Measurements from ENCODE around the gene SFT2D2. TPM values are rescaled to one million over a fixed set of nuclear protein-coding genes. Genes with fewer than 3 reads are reported as not detected.

The SFT2D2 gene
- total and polyA plus RNA-seq, 2 of the 8 experiments (the other 6 are each of a cell fraction or from before 2014, with no cell fraction given) = 9.0 to 29.0 TPM

GRCh38 chr1:168178638-168179437 lies 47.0 kb upstream of the SFT2D2 start, which contains the start of gene TIPRL (continued):
- TF ChIP-seq ATF2 (IDR thresholded peaks at IDR 0.05; ENCODE audit: low read length) (peak; percentile 99), NRF1 (IDR thresholded peaks at IDR 0.05; ENCODE audit: low read depth, low read length) (no peak), TCF12 (IDR thresholded peaks at IDR 0.05; ENCODE audit: low read depth, low read length) (no peak), TAF7 (optimal IDR thresholded peaks at IDR 0.05; ENCODE audit: borderline replicate concordance, low read depth, low read length) (peak; percentile 47), ATF3 (IDR thresholded peaks at IDR 0.05; ENCODE audit: insufficient read depth, low read depth, low read length) (no peak), CTBP2 (IDR thresholded peaks at IDR 0.05; ENCODE audit: borderline replicate concordance, insufficient read depth, insufficient read length, low read length) (no peak), TAF1 (IDR thresholded peaks at IDR 0.05; ENCODE audit: low read depth, low read length) (peak; percentile 68; the same call in 1 of the 2 replicates), MAFK (IDR thresholded peaks at IDR 0.05; ENCODE audit: low read depth, low read length) (no peak), HDAC2 (IDR thresholded peaks at IDR 0.05; ENCODE audit: borderline replicate concordance in 1 of 2, low read depth in 2 of 2, low read length in 2 of 2) (no peak; a peak in 1 of 4 replicates), ASH2L (IDR thresholded peaks at IDR 0.05; ENCODE audit: low read length) (peak; percentile 27), JUND (IDR thresholded peaks at IDR 0.05; ENCODE audit: low read length) (peak; percentile 100), TEAD4 (IDR thresholded peaks at IDR 0.05; ENCODE audit: low read depth, low read length) (0 out of 2 replicates have a peak, but pooled peaks have one; percentile 1), SIX5 (IDR thresholded peaks at IDR 0.05; ENCODE audit: low read depth, low read length) (no peak), SAP30 (IDR thresholded peaks at IDR 0.05; ENCODE audit: insufficient read depth, insufficient replicate concordance, low read length) (peak; percentile 48), SUZ12 (IDR thresholded peaks at IDR 0.05; ENCODE audit: low read length) (no peak), GTF2F1 (IDR thresholded peaks at IDR 0.05; ENCODE audit: borderline replicate concordance, low read depth, low read length) (no peak), CBX5 (IDR thresholded peaks at IDR 0.05; ENCODE audit: low read depth, low read length) (no peak), GABPA (IDR thresholded peaks at IDR 0.05; ENCODE audit: borderline replicate concordance, insufficient read depth, low read length) (peak; percentile 73; the same call in 1 of the 2 replicates), RXRA (IDR thresholded peaks at IDR 0.05; ENCODE audit: insufficient read depth, low read depth, low read length) (no peak), EGR1 (IDR thresholded peaks at IDR 0.05; ENCODE audit: borderline replicate concordance, low read depth, low read length) (peak; percentile 87), EP300 (IDR thresholded peaks at IDR 0.05; ENCODE audit: borderline replicate concordance in 1 of 2, low read depth in 2 of 2, low read length in 2 of 2) (no peak)

Measured in H1 (cell line).